Glomerular visceral epithelial cell (primary cell): ENCODE measurements around the gene RALA.
"Not testable (repeated sequence)": the region's sequence is repeated elsewhere in the genome, so short reads cannot be mapped to it uniquely, and the experiment has no call there.

Source experiments
- DNase-seq: peaks from one replicate; pipeline ENCODE4 v3.0.0-alpha.2; 2016; ENCODE audit errors: extremely low spot score

Gene RALA

DNA sequence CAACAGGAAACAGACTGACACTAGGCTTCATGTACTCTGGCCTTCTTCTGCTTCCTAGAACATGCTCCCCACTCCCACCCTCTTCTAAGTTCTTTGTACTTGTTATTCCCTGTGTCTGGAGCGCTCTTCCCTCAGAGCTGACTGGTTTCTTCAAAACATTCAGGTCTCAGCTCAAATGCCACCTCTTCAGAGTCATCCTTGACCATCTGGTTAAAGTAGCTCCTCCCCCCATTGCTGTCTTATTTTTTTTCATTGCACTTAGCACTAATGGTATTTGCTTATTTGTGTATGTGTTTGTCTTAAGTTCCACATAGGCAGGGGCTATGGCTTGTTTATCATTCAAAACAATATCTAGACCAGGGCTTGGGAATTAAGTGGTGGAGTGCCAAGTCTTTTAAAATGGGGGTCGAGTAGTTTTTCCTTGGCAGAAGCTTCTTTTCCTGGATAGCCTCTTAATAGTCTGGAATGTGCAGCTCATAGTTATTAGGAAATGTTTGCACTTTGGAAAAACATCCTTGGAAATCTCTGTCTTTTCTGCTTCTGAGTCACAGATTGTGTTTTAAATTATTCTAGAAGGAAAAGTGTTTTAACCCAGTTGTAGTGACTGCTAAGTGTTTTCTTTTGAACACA lies 60.0 kb downstream of the RALA start:
- DNase-seq = peak; percentile 8

GRCh38 chr7:39686261-39686924 lies 63.0 kb downstream of the RALA start:
- no peak for DNase-seq

DNA sequence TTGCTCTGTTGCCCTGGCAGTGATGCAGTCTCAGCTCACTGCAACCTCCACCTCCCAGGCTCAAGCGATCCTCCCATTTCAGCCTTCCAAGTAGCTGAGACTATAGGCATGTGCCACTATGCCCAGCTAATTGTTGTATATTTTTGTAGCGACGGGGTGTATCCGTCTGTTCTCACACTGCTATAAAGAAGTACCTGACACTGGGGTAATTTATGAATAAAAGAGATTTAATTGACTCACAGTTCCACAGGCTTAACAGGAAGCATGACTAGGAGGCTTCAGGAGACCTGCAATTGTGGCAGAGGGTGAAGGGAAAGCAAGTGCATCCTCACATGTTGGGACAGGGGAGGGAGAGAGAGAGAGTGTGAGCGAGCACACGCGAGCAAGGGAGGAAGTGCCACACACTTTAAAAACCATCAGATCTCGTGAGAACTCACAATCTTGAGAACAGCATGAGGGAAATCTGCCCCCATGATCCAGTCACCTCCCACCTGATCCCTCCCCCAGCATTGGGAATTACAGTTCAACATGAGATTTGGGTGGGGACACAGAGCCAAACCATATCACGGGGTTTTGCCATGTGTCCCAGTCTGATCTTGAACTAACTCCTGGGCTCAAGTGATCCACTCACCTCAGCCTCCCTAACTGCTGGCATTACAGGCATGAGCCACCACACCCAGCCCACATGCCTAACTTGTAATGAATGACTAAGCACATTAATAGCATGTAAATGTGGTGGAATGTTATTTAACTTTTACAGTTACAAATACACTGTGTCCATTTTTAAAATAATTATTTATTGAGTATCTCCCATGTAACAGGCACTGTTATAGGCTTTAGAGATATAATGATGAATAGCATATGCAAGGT lies 65.5 kb downstream of the RALA start:
- no peak for DNase-seq

- no peak for DNase-seq
Observed at GRCh38 chr7:39691821-39692220, 68.4 kb downstream of the RALA start.

DNA sequence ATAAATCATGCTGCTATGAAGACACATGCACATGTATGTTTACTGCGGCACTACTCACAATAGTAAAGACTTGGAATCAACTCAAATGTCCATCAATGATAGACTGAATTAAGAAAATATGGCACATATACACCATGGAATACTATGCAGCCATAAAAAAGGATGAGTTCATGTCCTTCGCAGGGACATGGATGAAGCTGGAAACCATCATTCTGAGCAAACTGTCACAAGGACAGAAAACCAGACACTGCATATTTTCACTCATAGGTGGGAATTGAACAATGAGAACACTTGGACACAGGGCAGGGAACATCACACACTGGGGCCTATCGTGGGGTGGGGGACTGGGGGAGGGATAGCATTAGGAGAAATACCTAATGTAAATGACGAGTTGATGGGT lies 69.7 kb downstream of the RALA start:
- DNase-seq = not testable (repeated sequence)

DNA sequence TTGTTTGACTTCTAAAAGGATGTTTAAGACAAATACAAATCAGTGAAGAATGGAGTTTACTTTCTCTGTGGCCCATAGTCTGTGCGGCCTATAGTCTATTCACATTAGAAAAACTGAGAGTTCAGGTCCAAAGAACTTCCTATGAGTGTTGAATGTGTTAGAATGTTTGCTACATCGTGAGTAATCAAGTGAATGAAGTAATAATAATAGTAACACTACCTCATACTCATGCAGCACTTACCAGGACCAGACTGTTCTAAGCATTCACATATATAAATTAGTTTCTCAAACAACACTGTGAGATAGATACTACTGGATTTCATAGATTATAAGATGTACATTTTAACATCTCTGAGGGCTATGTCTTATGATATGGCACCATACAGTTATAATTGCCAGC lies 70.4 kb downstream of the RALA start:
- DNase-seq = no peak

- DNase-seq = no peak
Observed at GRCh38 chr7:39695852-39696586, 72.6 kb downstream of the RALA start.

- no peak for DNase-seq
Observed at GRCh38 chr7:39696631-39697030, 73.3 kb downstream of the RALA start.

DNA sequence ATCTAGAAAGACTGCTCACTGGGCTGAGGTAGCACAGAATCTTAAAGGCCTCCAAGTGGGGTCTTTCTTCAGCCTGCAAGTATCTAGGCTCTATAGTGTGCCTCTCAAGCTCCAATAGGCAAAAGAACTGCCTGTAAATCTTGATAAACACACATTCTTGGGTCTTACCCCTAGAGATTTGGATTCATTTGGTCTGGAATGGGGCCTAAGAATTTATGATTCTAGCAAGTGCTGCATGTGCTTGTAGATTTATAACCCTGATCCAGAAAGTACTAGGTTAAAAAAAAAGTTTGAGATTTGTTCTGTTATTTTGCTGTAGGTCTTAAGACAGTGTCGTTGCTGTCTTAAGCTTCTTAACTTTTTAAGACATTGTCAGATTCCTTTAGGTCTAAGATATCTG lies 74.1 kb downstream of the RALA start:
- no peak for DNase-seq

DNA sequence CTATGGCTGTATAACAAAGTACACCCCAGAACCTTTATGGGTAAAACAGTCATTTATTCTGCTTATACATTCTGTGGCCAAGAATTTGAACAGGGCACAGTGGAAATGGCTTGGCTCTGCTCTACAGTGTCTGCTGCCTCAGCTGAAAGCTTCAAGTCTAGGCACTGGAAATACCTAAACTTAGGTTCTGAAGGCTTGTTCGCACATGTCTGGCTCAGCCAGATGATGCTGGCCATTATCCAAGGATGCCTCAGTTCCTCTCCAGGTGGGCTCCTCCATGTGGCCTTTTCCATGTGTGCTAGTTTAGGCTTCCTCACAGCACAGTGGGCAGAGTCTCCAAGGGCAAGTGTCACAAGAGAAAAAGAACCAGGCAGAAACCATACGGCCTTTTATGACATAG lies 76.8 kb downstream of the RALA start:
- DNase-seq = no peak

DNA sequence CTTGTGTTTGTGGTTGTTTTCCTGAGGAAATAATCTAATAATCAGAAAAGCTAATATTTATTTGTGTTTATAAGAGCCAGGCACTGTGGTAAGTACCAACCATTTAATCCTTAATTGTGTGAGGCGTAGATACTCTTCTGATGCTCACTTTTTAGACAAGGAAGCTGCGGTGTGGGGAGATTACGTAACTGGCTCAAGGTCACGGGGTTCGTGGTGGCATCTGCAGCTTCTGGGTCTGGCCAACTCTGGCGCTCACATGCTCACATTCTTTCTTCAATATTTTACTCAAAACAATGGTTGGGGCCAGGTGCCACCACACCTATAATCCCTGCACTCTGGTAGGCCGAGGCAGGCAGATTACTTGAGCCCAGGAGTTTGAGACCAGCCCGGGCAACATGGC lies 77.6 kb downstream of the RALA start:
- DNase-seq = no peak

GRCh38 chr7:39702133-39702532 lies 78.8 kb downstream of the RALA start:
- no peak for DNase-seq

GRCh38 chr7:39703144-39703543 lies 79.8 kb downstream of the RALA start:
- DNase-seq = no peak

DNA sequence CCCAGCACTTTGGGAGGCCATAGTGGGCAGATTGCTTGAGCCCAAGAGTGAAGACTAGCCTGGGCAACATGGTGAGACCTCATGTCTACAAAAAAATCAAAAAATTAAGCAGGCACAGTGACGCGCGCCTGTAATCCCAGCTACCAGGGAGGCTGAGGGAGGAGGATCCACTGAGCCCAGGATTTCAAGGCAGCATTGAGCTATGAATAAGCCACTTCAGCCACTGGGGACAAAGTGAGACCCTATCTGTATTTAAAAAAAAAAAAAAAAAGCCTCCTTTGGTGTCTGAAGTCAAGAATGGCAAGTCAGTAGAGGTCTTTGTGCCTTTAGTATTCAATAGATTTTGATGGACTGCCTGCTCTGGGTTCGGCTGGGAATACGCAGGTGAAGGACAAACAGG lies 85.7 kb downstream of the RALA start:
- no peak for DNase-seq

DNA sequence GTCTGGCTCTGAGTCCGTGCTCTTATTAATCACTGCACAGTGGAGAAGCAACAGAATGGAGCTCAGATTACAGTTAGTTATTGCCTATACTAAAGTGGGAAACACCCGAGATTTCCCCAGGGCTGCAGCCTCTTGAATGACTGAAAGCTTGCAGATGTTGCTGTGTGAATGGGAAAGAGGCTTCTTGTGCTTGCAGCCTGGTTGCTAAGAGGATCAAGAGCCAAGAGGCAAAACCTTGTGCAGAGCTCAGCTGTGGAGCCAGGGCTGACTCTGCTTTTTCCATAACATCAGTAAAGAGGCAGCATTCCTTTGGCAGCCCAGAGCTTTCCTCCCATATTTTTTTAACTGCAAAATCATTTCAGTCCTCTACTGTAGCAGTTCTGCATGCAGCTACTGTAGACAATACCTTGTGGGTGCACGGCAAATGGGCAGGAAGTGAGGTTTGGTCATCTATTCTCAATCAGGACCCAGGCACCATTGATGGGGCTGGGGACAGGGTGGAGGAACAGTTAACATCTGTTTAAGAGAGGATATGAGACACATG lies 86.5 kb downstream of the RALA start:
- peak; percentile 15 for DNase-seq

GRCh38 chr7:39712751-39713150 lies 89.4 kb downstream of the RALA start:
- no peak for DNase-seq

- no peak for DNase-seq
Observed at GRCh38 chr7:39714447-39715091, 91.2 kb downstream of the RALA start.

- DNase-seq = peak; percentile 76
Observed at GRCh38 chr7:39720586-39720985, 97.2 kb downstream of the RALA start.

DNA sequence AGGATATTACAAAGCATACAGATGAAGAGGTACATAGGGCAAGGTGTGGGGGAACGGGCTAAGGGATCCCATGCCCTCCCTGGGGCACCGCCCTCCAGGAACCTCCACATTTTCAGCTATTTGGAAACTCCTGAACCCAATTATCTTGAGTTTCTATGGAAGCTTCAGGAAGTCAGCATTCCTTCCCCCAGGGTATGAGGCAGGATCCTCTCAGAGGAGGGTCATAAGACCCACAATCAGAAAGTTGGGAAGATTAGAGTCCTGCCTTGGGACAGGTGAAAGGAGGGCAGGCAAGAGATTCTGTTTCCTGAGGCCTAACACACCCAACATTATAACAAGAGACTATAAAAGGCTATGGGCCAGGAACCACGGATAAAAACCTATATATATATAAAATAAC lies 98.0 kb downstream of the RALA start:
- no peak for DNase-seq

- DNase-seq = no peak
Observed at GRCh38 chr7:39721919-39722597, 98.7 kb downstream of the RALA start.
